GM18520 (cell line): ENCODE data around the gene TFB2M.

Source experiments
- ATAC-seq: cut with Tn5 transposase; IDR thresholded peaks from one replicate; pipeline ENCODE4 v1.9.1; 2021; ENCODE audit not compliant: unreplicated experiment

The TFB2M gene

GRCh38 chr1:246516126-246516525 lies 49.9 kb downstream of the TFB2M start:
- ATAC-seq: no peak

- no peak for ATAC-seq
These were observed 50.6 kb downstream of the TFB2M start for GRCh38 chr1:246515390-246516005.

GRCh38 chr1:246513619-246514343 lies 52.3 kb downstream of the TFB2M start:
- ATAC-seq: no peak

GRCh38 chr1:246513041-246513440 lies 53.0 kb downstream of the TFB2M start:
- ATAC-seq: no peak

GRCh38 chr1:246512635-246513034 lies 53.4 kb downstream of the TFB2M start:
- no peak for ATAC-seq

- ATAC-seq: no peak
These were observed 53.8 kb downstream of the TFB2M start for GRCh38 chr1:246512230-246512629.

GRCh38 chr1:246511203-246511602 lies 54.9 kb downstream of the TFB2M start:
- no peak for ATAC-seq

- no peak for ATAC-seq
These were observed 55.7 kb downstream of the TFB2M start for GRCh38 chr1:246510147-246511030.

- no peak for ATAC-seq
These were observed 57.0 kb downstream of the TFB2M start for GRCh38 chr1:246508897-246509688.

- ATAC-seq: peak; percentile 86
These were observed 59.2 kb downstream of the TFB2M start, which contains the start of gene SMYD3 for GRCh38 chr1:246506674-246507481. TSS of gene SMYD3 (minus strand) at chr1:246507279.

GRCh38 chr1:246506367-246506673 lies 59.7 kb downstream of the TFB2M start:
- no peak for ATAC-seq

GRCh38 chr1:246503341-246503740 lies 62.7 kb downstream of the TFB2M start:
- ATAC-seq: no peak

- no peak for ATAC-seq
These were observed 68.6 kb downstream of the TFB2M start for GRCh38 chr1:246497331-246497915.

GRCh38 chr1:246492611-246493245 lies 73.3 kb downstream of the TFB2M start:
- no peak for ATAC-seq

GRCh38 chr1:246491551-246492053 lies 74.5 kb downstream of the TFB2M start:
- no peak for ATAC-seq
